22Rv1 (cell line): ENCODE measurements around the gene PAQR3.

ENCODE experiments used
- ZFX ChIP-seq: fragments of 450-650 bp; IDR thresholded peaks from 2 replicates; pipeline ENCODE4 v1.6.1; 2017; ENCODE audit warnings: antibody characterized with exemption, borderline replicate concordance
- TF ChIP-seq, protein P1 (sequence below): fragments of 450-650 bp; IDR thresholded peaks from 2 replicates; pipeline ENCODE4 v1.5.1; 2017; ENCODE audit warnings: mild to moderate bottlenecking

DNA sequence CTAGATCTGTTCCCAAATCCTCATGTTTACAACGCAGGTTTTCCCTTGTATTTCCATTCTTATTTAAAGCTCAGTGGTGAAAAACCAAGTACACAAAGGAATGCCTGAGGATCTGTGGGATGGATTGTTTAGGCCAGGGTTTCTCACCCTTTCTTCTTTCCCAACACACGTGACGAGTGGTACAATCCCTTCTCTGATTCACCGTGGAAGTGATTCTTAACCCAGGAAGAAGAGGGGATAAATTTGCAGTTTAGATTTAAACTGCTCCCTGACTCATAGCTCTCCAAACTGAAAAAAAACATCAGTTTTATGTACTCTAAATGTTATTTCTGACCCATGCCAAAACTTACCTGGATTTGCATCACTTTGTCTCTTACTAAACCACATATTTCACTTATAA is 17.0 kb downstream of the PAQR3 start:
- TF ChIP-seq, protein P1, sequence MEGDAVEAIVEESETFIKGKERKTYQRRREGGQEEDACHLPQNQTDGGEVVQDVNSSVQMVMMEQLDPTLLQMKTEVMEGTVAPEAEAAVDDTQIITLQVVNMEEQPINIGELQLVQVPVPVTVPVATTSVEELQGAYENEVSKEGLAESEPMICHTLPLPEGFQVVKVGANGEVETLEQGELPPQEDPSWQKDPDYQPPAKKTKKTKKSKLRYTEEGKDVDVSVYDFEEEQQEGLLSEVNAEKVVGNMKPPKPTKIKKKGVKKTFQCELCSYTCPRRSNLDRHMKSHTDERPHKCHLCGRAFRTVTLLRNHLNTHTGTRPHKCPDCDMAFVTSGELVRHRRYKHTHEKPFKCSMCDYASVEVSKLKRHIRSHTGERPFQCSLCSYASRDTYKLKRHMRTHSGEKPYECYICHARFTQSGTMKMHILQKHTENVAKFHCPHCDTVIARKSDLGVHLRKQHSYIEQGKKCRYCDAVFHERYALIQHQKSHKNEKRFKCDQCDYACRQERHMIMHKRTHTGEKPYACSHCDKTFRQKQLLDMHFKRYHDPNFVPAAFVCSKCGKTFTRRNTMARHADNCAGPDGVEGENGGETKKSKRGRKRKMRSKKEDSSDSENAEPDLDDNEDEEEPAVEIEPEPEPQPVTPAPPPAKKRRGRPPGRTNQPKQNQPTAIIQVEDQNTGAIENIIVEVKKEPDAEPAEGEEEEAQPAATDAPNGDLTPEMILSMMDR: no peak
- no peak for TF ChIP-seq ZFX
